ENCODE data around the gene CABP4.

Gene CABP4

GRCh38 chr11:67496113-67496512, 41.0 kb downstream of the CABP4 start:
- DNase-seq (ENCODE audit: low read depth): no peak

DNA sequence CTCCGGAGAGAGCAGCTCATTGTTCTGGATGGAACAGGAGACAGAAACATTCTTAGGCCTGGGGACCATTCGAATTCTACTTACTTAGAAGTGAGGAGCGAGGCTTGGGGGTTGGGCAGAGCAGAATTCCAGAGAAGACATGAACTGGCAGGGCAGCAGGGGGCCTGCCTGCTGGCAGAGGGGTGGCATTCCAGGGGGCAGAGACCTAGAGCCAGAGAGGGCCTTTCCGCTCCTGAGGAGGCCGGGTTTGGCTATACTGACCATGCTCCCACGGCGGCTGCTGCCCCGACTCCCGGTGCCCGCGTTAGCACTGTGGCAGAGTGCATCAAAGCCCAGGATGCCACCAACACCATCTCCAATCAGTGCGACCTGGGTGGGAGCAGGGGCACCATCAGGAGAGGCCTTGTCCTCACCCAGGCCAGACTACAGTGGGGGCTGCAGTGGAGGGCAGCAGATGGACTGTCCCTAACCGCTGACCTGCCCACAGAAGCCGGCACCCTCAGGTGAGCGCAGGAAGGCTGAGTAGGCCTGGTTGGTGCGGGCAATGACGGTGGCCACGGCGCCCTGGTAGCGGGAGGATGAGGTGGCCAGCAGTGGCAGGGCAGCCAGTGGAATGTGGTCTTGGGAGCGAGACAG, 42.6 kb downstream of the CABP4 start:
- DNase-seq (ENCODE audit: low read depth): no peak

GRCh38 chr11:67498544-67498972, 43.4 kb downstream of the CABP4 start:
- no peak for DNase-seq (ENCODE audit: low read depth)

GRCh38 chr11:67499808-67500483, 44.8 kb downstream of the CABP4 start:
- no peak for DNase-seq (ENCODE audit: low read depth)

GRCh38 chr11:67500484-67500821, 45.3 kb downstream of the CABP4 start:
- DNase-seq (ENCODE audit: low read depth): no peak

DNA sequence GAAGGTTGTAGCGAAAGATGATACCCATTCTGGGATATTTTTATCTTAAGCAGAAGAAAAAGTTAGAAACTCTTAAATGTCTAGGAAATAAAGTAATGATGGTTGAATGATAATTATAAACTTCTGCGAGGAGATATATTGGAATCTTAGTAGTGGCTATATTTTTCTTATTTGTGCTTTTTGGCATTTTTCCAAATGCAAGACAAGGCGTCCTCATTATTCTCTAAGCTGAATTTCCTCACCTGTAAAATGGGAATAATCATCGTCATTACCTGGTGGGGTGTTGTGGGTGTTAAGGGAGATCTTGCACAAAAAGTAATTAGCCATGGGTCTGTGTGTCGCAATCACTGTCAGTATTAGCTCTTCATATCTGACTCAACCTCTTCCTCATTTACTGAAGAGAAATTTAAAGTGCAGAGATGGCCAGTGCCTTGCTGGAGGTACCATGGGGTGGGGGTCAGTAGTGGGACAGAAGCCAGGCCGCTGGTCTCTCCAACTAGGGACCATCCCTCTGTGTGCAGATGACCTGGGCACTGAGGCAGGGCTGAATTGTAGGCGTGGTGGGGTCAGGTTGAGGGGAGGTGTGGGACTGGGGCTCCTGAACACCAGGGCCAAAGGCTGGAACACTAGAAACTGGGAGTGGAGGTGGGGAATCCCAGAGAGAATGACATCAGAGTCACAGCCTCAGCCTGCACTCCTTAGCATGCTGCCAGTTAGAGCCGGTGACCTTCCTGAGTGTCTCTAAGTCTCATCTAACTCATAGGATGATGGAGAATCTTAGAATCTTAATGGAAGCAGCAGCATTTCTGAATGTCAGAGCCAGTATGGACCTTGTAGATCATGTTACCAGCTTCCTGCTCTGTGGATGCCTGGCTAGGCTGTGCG, 45.9 kb downstream of the CABP4 start:
- DNase-seq (ENCODE audit: low read depth): no peak

DNA sequence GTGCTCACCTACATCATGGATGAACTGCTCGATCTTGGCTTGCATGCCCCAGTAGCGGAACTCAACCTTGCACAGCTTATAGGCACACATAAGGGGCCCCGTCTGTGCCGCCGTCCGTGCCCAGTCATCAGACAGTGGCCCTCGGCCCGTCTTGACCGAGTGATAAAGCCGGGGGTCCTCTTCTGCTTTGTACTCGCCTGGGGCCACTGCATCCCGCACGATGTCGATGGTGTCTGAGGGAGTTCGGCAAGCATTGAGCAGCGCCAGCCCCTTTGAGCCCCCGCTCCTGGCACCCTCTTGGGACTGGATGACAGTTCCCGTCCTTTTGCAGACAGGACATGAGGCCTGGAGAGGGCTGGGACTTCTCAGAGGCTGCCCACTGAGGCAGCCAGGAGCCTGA, 46.7 kb downstream of the CABP4 start:
- DNase-seq (ENCODE audit: low read depth): no peak

GRCh38 chr11:67502328-67502979, 47.3 kb downstream of the CABP4 start:
- no peak for DNase-seq (ENCODE audit: low read depth)

DNA sequence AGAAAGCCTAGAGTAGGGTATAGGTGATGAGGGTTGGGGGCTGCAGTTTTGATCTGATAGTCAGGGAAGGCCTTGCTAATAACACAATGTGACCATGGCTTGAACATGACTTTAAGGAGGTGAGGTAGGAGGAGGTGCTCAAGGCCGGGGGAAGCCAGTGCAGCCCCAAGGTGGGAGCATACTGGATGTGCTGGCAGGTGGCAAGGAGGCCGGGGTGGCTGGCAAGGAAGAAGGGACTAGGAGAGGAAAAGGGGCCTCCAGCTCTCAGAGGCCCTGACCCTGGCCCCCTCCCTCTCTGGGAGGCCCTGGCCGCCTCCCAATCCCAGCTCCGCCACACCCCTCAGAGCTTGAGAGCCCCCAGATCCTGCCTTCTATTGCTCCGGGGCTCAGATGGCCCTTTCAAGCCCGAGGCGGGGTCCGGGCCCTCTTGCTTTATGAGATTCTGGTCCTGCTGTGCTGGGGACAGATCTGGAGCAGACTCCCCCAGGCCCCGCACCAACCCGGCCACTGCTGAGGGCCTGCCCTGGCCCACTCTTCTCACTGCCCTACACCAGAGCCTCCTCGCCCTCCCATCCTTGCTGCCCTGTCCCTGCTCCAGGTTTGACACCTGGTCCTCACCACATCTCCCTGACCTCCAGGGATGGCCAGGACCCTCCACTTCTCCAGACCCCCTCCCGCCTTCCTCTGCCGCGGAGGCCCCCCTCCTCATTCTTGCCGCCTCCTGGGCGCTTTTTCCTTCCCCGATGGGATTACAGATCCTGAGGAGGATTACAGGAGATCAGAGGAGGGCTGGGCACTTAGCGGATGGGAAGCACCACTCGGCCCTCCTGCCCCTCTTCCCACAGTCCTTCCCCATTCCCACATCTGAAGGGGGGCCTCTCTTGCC, 48.2 kb downstream of the CABP4 start:
- no peak for DNase-seq (ENCODE audit: low read depth)

DNA sequence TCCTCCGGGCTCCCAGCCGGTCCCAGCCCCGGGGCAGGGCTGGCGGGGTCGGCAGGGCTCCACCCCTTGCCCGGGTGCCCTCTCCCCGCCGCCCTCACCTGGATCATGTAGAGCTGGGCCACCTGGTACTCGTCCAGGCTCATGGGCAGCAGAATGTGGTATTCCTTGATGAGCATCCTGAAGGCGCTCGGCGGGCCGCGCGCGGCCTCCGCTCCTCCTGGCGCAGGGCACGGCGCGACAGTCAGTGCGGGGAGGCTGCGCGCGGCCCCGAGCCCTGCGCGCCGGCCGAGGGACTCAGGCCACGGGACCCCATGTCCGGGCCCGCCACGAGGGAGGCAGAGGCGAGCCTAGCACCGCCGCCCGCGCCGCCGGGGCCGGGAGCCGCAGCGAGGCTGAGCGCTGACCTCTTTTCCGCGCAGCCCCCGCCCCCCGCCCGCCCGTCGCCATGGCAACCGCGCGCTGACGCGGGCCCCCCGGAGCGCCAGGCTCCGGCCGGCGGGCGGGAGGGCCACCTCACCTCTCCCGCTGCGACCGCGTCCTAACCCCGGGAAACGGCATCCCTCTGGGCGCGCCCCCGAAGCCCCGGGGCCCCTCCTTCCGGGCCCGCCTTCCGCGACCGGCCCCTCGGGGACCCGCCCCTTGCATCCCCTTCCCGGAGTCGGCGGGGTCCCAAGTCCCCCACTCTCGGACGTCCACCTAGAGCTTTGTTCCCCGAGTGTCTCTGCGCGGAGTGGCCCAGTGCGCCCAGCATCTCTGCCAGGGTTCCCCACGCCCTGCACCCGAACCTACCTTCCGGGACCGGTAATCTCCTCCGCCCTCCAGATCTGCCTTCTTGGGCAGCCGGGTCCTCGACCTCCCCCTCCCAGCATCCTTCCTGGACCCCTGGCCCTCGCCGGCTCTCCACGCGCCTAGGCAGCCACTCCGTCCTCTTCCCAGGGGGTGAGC, 49.1 kb downstream of the CABP4 start:
- no peak for DNase-seq (ENCODE audit: low read depth)

- DNase-seq (ENCODE audit: low read depth): no peak
Measured at GRCh38 chr11:67504950-67505581, 49.9 kb downstream of the CABP4 start, which contains the start of gene PITPNM1. Gene PITPNM1 (minus strand): TSS chr11:67505363. CDS start chr11:67504180, 1,183 bp downstream.

DNA sequence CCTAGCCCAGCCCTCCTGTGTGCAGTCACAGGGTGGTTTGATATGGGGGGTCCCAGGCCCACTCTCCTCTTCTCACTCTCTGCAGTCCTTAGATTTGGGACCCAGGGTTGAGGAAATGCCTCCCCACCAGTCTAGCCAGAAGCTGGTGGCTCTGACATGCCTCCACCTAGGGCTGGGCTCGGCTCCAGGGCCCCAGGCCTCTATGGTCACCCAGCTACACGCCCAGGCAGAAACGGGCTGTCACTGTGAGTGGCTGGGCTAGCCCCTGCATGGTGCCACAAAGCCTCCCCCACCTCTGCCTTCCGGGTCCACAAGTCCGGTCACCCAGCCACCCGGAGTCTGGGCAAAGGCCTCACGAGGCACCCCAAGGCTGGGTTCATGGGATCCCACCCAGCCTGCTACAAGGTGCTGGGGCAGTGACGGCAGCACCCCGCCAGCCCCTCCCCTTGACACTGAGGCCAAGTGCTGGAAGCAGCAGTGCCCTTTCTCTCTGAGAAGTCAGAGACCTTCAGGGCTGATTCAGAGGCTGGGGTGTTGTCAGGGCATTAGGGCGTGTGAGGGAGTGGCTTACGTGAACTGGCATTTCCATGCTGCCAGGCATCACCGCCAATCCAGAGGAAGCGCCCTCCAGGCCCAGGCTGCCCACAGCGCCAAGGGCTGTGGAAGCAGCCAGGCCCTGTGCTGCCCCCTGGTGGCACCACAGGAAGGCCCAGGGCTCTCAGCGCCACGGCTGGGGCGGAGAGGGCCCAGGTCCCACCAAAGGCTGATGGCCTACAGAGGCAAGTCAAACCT, 50.6 kb downstream of the CABP4 start:
- DNase-seq (ENCODE audit: low read depth): peak; percentile 87

- no peak for DNase-seq (ENCODE audit: low read depth)
Measured at GRCh38 chr11:67506426-67507051, 51.4 kb downstream of the CABP4 start.

- DNase-seq (ENCODE audit: low read depth): no peak
Measured at GRCh38 chr11:67507242-67507863, 52.2 kb downstream of the CABP4 start.

DNA sequence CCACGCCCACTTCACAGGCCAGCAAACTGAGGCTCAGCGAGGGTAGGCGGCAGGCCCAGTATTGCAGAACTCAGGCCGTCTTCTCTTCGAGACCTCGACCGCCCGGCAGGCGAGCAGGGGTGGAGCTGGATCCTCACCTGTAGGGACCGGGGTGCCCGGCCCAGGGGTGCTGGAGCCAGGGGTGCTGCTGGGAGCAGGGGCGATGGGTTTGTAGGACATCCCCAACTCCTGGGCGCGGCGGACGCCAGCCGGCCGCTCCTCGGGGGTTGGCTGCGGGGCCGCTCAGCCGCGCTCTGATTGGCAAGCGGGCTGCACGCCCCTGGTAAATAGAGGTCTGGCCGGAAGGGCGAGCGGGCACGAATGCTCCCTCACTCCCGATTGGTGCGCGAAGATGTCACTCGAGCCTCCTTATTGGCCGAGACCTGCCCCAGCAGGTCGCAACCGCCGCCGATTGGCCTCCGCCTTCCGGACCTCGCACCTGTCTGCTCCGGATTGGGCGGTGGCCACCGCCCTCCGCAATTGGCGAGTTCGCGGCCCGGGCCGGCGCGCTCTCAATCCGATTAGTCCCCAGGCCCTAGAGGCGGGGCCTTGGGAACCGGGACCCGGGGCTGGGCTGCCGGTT, 52.8 kb downstream of the CABP4 start, which contains the start of gene CDK2AP2:
Gene CDK2AP2 (minus strand): TSS at position 299 of the 622 bp plus-strand sequence. CDS start 80 bp downstream, at position 219.
- DNase-seq (ENCODE audit: low read depth): peak; percentile 97

DNA sequence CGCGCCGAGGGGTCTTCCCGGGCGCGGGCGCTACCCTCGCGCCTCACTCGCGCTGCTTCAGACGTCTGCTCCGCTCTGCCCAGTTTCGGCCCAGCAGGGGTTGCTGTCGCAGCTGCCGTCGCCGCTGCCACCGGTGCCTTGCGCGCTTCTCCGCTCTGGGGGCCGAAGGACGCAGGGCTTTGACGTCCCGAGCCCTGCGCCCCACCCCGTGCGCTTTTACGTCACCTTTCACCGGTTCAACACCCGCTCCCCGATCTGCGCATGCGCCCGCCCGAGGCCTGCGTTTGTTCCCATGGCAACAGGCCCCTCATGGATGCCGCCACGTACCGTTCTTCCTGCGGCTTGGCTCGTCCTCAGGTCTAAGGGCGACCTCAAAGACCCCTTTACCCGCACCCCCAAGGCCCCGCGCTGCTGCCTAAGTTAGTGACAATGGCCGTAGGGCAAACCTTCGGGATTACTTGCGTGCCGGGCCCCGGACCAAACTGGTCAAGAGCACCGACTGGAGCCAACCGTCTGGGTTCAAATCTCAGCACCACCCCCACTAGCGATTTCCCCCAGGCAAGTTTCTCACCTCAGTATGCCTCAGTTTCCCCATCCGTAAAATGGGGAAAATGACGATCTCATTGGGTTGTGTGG, 53.5 kb downstream of the CABP4 start:
- peak; percentile 90 for DNase-seq (ENCODE audit: low read depth)

DNA sequence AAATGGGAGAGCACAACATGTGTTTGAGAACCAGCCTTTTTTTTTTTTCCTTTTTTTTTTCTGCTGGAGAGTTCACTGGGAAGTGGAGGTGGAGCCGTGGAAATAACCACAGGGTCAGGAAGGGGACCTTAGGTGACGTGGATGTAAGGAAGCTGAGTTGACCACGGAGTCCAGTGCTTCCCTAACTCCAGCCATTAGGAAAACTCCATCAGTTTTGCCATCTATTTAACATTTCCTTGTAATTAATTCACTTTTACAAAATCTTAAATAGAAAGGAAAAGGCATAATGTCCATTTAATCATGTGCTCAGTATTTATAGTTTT, 54.8 kb downstream of the CABP4 start:
- DNase-seq (ENCODE audit: low read depth): no peak
